Vagina (tissue), 2 donors: ENCODE results near the gene TOX4.

ENCODE experiments used
- POLR2A ChIP-seq, 2 donors: fragments of 450-650 bp; IDR thresholded peaks; one replicate each; pipeline ENCODE4 v1.6.1; 2017; ENCODE audit warnings: antibody characterized with exemption in 2 of 2, mild to moderate bottlenecking in 2 of 2, moderate library complexity in 2 of 2
- POLR2AphosphoS5 ChIP-seq, 2 donors: sonication (generic); formaldehyde crosslinking; IDR thresholded peaks; one replicate each; pipeline ENCODE4 v1.9.0; 2017; ENCODE audit warnings: antibody characterized with exemption in 2 of 2, mild to moderate bottlenecking in 2 of 2, low read depth in 1 of 2; ENCODE audit not compliant: insufficient read depth in 1 of 2
- TF ChIP-seq, protein P1 (sequence below), 3 experiments: fragments of 450-650 bp in 2 of 3; fragments of 200-600 bp in 1 of 3; sonication (generic) in 1 of 3; IDR thresholded peaks; one replicate each; pipeline ENCODE4 v1.5.1; 2017 to 2019; ENCODE audit warnings: antibody characterized with exemption in 3 of 3, mild to moderate bottlenecking in 2 of 3, moderate library complexity in 2 of 3

- TF ChIP-seq, protein P1, sequence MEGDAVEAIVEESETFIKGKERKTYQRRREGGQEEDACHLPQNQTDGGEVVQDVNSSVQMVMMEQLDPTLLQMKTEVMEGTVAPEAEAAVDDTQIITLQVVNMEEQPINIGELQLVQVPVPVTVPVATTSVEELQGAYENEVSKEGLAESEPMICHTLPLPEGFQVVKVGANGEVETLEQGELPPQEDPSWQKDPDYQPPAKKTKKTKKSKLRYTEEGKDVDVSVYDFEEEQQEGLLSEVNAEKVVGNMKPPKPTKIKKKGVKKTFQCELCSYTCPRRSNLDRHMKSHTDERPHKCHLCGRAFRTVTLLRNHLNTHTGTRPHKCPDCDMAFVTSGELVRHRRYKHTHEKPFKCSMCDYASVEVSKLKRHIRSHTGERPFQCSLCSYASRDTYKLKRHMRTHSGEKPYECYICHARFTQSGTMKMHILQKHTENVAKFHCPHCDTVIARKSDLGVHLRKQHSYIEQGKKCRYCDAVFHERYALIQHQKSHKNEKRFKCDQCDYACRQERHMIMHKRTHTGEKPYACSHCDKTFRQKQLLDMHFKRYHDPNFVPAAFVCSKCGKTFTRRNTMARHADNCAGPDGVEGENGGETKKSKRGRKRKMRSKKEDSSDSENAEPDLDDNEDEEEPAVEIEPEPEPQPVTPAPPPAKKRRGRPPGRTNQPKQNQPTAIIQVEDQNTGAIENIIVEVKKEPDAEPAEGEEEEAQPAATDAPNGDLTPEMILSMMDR (IDR thresholded peaks at IDR 0.05), result no peak
- TF ChIP-seq POLR2A (IDR thresholded peaks at IDR 0.05) (no peak), POLR2AphosphoS5 (IDR thresholded peaks at IDR 0.05; ENCODE audit: insufficient read depth in 1 of 2, low read depth in 1 of 2) (no peak)
These were observed 29.6 kb downstream of the TOX4 start for GRCh38 chr14:21506557-21506956.
